HepG2 (cell line): Measurements from ENCODE around the gene FBXO8. TPM values are rescaled to one million over a fixed set of nuclear protein-coding genes. Genes with fewer than 3 reads are reported as not detected.

Experiments
- ATAC-seq: fragments of 200-7000 bp; cut with Tn5 transposase; 3 replicates; pipeline ENCODE4 v1.9.1; 2020; ENCODE audit warnings: mild to moderate bottlenecking, moderate library complexity
- BruUV-seq: library from RNA; stranded (reverse); fragments of 400-500 nt; replicated peaks from 2 replicates; lab custom pipeline; 2021; lab: Mats Ljungman, UMichigan
- CTCF ChIA-PET: fragments of 300-600 bp; formaldehyde crosslinking; extraction: SDS; loops from one replicate; lab custom pipeline; 2021; ENCODE audit warnings: low total read pairs, inconsistent platforms, low intra/inter-chr PET ratio; lab: Yijun Ruan, JAX
- POLR2A ChIA-PET: fragments of 350-600 bp; sonication (Branson Sonifier 250); formaldehyde crosslinking; loops from one replicate; lab custom pipeline; 2020; ENCODE audit warnings: antibody characterized with exemption, inconsistent platforms; lab: Yijun Ruan, JAX
- DNase-seq: peaks from one replicate; pipeline ENCODE4 v3.0.0-alpha.2; 2015; ENCODE audit warnings: low spot score
- FAIRE-seq: peaks from 3 replicates; lab custom pipeline; 2011; peaks lifted over from hg19 to GRCh38; lab: Jason Lieb, UNC
- H2AFZ ChIP-seq: one replicate; pipeline ENCODE4 v1.6.1; 2011; ENCODE audit warnings: low read length, inconsistent platforms
- H3K27ac ChIP-seq: fragments of 300-600 bp; 3 replicates; pipeline ENCODE4 v1.8.0; 2011; ENCODE audit warnings: mixed run types, mild to moderate bottlenecking, mixed read lengths, low read length, inconsistent platforms; ENCODE audit not compliant: insufficient read depth; ENCODE audit errors: extremely low read length
- H3K27me3 ChIP-seq, 2 experiments: fragments of 200-600 bp in 1 of 2; 2 replicates in 1 of 2; 3 replicates in 1 of 2; pipeline versions ENCODE4 v1.6.0 to v1.8.0; 2011; ENCODE audit warnings: low read length in 2 of 2, mild to moderate bottlenecking in 2 of 2, moderate library complexity in 2 of 2, inconsistent platforms in 1 of 2; ENCODE audit not compliant: insufficient read depth in 2 of 2, control insufficient read depth in 1 of 2
- H3K36me3 ChIP-seq, 2 experiments: fragments of 200-600 bp in 1 of 2; replicated peaks in 1 of 2; 2 replicates in 1 of 2; 3 replicates in 1 of 2; pipeline versions ENCODE4 v1.5.1 to v1.8.0; 2011; ENCODE audit warnings: low read length in 2 of 2, inconsistent platforms in 1 of 2; ENCODE audit not compliant: insufficient read depth in 2 of 2, control insufficient read depth in 1 of 2
- H3K4me1 ChIP-seq: 2 replicates; pipeline ENCODE4 v1.5.1; 2012; ENCODE audit warnings: low read length, inconsistent platforms; ENCODE audit not compliant: insufficient read depth
- H3K4me2 ChIP-seq: 2 replicates; pipeline ENCODE4 v1.6.0; 2011; ENCODE audit warnings: low read depth, low read length, inconsistent platforms
- H3K4me3 ChIP-seq, 3 experiments: fragments of 200-600 bp in 1 of 3; sonication (generic), shearing (Covaris generic) in 1 of 3; replicated peaks in 1 of 3; 2 replicates each; pipeline ENCODE4 v1.5.1; 2011 to 2016; ENCODE audit warnings: low read length in 3 of 3, inconsistent platforms in 2 of 3, low read depth in 2 of 3, mild to moderate bottlenecking in 2 of 3, control low read depth in 1 of 3, mixed read lengths in 1 of 3; ENCODE audit not compliant: insufficient read depth in 1 of 3
- H3K79me2 ChIP-seq: one replicate; pipeline ENCODE4 v1.6.1; 2011; ENCODE audit warnings: low read length, inconsistent platforms; ENCODE audit not compliant: insufficient read depth
- H3K9ac ChIP-seq: 2 replicates; pipeline ENCODE4 v1.6.0; 2011; ENCODE audit warnings: mild to moderate bottlenecking, low read depth, low read length, inconsistent platforms; ENCODE audit not compliant: insufficient read depth
- H3K9me3 ChIP-seq: 2 replicates; pipeline ENCODE4 v1.5.1; 2012; ENCODE audit warnings: mild to moderate bottlenecking, low read length
- H4K20me1 ChIP-seq: 2 replicates; pipeline ENCODE4 v1.6.0; 2011; ENCODE audit warnings: inconsistent platforms, mild to moderate bottlenecking, low read length, moderate library complexity; ENCODE audit not compliant: insufficient read depth
- CHCHD3 ChIP-seq: sonication (generic); formaldehyde crosslinking; IDR thresholded peaks from 2 replicates; pipeline ENCODE4 v1.8.0; 2022; ENCODE audit warnings: mild to moderate bottlenecking, missing genetic modification reagents, moderate library complexity
- NCOA5 ChIP-seq: sonication (generic); formaldehyde crosslinking; IDR thresholded peaks from 2 replicates; pipeline ENCODE4 v1.4.0; 2020; ENCODE audit warnings: missing genetic modification reagents
- POLR2AphosphoS2 ChIP-seq: IDR thresholded peaks from 2 replicates; pipeline ENCODE4 v1.6.1; 2011; ENCODE audit warnings: low read depth, low read length, improper control_type of control experiment
- PRPF4 ChIP-seq: fragments of 200-400 bp; formaldehyde crosslinking; IDR thresholded peaks from 2 replicates; pipeline ENCODE4 v1.6.1; 2016; ENCODE audit warnings: low read length, low read depth; ENCODE audit not compliant: poor library complexity, severe bottlenecking
- ZFP37 ChIP-seq: sonication (generic); formaldehyde crosslinking; IDR thresholded peaks from 2 replicates; pipeline ENCODE4 v1.4.0; 2020; ENCODE audit warnings: missing genetic modification reagents, borderline replicate concordance
- ZIK1 ChIP-seq: sonication (generic); formaldehyde crosslinking; IDR thresholded peaks from 2 replicates; pipeline ENCODE4 v1.5.0; 2020; ENCODE audit warnings: mild to moderate bottlenecking, low read depth, missing genetic modification reagents, borderline replicate concordance
- ZKSCAN8 ChIP-seq: IDR thresholded peaks from 2 replicates; pipeline ENCODE4 v1.6.1; 2016; ENCODE audit warnings: borderline replicate concordance, missing genetic modification reagents, missing compliant biosample characterization
- ZMYM2 ChIP-seq: sonication (generic); formaldehyde crosslinking; IDR thresholded peaks from 2 replicates; pipeline ENCODE4 v1.8.0; 2022; ENCODE audit warnings: mild to moderate bottlenecking, missing genetic modification reagents
- ZNF430 ChIP-seq: sonication (generic); formaldehyde crosslinking; IDR thresholded peaks from 2 replicates; pipeline ENCODE4 v1.9.0; 2021; ENCODE audit warnings: mild to moderate bottlenecking, missing genetic modification reagents
- ZNF510 ChIP-seq: sonication (generic); formaldehyde crosslinking; IDR thresholded peaks from 2 replicates; pipeline ENCODE4 v1.4.0; 2020; ENCODE audit warnings: low read depth, mild to moderate bottlenecking, missing genetic modification reagents
- WGBS: methylation state at CpG from one replicate; pipeline ENCODE4 v1.1.6; 2017; ENCODE audit warnings: low lambda C conversion rate; 5-methylcytosine and 5-hydroxymethylcytosine counted together
- in situ Hi-C: cut with HindIII; loops from 2 replicates; pipeline ENCODE4 v1.10.0; 2017; ENCODE audit warnings: low pct_unique_long_range_greater_than_20kb; ENCODE audit not compliant: extremely low pct_ligation_motif_present
- intact Hi-C: fragments of 100-400 bp; cut with micrococcal nuclease; formaldehyde crosslinking; loops from one replicate; pipeline ENCODE4 v1.10.0; 2022; ENCODE audit not compliant: unreplicated experiment
- polyA plus RNA-seq, 8 experiments: library from polyadenylated mRNA; depleted of rRNA in 3 of 8; stranded (reverse) in 7 of 8; unstranded in 1 of 8; fragments of >200 nt; fragmentation: Illumina TruSeq in 4 of 8; extraction: Trizol in 4 of 8; gene quantifications; 2 replicates each; pipeline versions ENCODE4 v1.2.1 to v1.2.3, GENCODE V29; 2011 to 2016; ENCODE audit warnings: low read depth in 4 of 8, missing spikeins in 1 of 8, mixed read lengths in 1 of 8; ENCODE audit not compliant: insufficient read depth in 1 of 8
- total RNA-seq, 5 experiments: library from RNA; depleted of rRNA; stranded (reverse); fragments of >200 nt; fragmentation: Illumina TruSeq; extraction: Trizol; gene quantifications; 2 replicates each; pipeline ENCODE4 v1.2.3, GENCODE V29; 2016; ENCODE audit warnings: low read depth in 1 of 5
- TF ChIP-seq, protein P1 (sequence below): IDR thresholded peaks from 2 replicates; pipeline ENCODE4 v1.6.1; 2016; ENCODE audit warnings: mild to moderate bottlenecking, missing biosample characterization, missing genetic modification reagents

FBXO8 gene
- total and polyA plus RNA-seq, 2 of the 13 experiments (the other 11 are each of a cell fraction or from before 2014, with no cell fraction given), result 11.7 to 15.2 TPM

DNA sequence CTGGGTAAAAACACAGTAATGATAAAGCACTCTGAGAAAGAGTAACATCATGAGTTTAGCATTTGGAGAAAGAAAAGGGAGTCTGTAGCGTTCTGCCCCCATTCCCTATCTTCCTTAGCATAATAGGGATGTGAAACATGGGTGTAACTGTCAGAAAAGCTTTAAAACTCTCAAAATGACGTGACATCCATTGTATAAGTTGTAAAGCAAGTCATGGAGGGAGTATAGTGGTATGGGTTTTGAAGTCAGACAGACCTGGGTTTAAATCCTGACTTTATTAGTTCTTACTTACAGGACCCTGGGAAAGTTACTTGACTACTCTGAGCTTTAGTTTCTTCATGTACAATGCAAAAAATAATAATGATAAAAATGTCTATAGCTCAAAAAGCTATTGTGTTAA, 17.1 kb downstream of the FBXO8 start:
- H3K27ac ChIP-seq, result no peak overlapping the region
- 74% methylated on average over 2 of the region's 2 CpGs for WGBS
- H3K4me3 ChIP-seq, result no peak overlapping the region
- no peak overlapping the region for H3K4me2 ChIP-seq
- H2AFZ ChIP-seq, result no peak overlapping the region
- ChIA-PET POLR2A (no interaction called here), CTCF (no interaction called here)
- no TSS peak for BruUV-seq
- no peaks in the 10 kb centered on the region for H3K79me2 ChIP-seq
- no peaks in the 10 kb centered on the region for H4K20me1 ChIP-seq
- H3K36me3 ChIP-seq, result no peaks in the 10 kb centered on the region
- H3K27me3 ChIP-seq, result no peaks in the 10 kb centered on the region; a peak in 1 of 5 replicates
- ATAC-seq (no peak), FAIRE-seq (no peak), DNase-seq (no peak)
- H3K9me3 ChIP-seq, result no peaks in the 10 kb centered on the region
- H3K4me1 ChIP-seq, result no peaks in the 10 kb centered on the region
- no peak overlapping the region for H3K9ac ChIP-seq
- intact Hi-C loops (no loop called here), in situ Hi-C loops (no loop called here)
- TF ChIP-seq ZIK1 (CRISPR knock-in tag) (no peak), ZNF510 (no peak), CHCHD3 (CRISPR knock-in tag) (no peak), ZNF430 (CRISPR knock-in tag) (no peak), PRPF4 (no peak), ZFP37 (CRISPR knock-in tag) (no peak), POLR2AphosphoS2 (no peak), NCOA5 (CRISPR knock-in tag) (no peak), ZMYM2 (CRISPR knock-in tag) (no peak), ZKSCAN8 (CRISPR knock-in tag) (no peak)
- TF ChIP-seq, protein P1, sequence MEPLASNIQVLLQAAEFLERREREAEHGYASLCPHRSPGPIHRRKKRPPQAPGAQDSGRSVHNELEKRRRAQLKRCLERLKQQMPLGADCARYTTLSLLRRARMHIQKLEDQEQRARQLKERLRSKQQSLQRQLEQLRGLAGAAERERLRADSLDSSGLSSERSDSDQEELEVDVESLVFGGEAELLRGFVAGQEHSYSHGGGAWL (CRISPR knock-in tag), result no peak
- TF ChIP-seq, all 625 proteins: peak for 0
